ENCODE results near the gene EXD2. TPM values are rescaled to one million over a fixed set of nuclear protein-coding genes. Genes with fewer than 3 reads are reported as not detected.

The EXD2 gene
- total RNA-seq, 1 donor from 2014 or later = 25.2 TPM

DNA sequence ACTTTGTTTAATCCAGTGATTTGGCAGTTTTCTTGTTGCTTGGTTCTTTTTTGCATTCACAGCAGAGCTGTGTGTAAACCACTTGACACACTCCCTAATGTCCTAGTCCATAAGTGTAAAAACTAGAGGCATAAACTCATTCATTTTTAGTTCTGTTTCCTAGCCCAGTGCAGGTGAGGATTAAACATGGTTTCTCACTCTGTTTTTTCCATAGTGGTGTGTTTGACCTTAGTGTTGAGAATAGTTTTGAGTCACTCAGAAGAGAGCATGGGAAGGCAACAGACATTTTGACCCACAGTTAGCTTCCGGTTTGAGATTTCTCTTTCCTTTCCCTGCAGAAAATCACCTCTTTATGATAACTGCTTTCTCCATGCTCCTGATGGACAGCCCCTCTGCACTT lies 44.4 kb downstream of the EXD2 start:
- peaks cover 78% of the 10 kb centered on the region for H3K36me3 ChIP-seq
- TF ChIP-seq, protein P1, sequence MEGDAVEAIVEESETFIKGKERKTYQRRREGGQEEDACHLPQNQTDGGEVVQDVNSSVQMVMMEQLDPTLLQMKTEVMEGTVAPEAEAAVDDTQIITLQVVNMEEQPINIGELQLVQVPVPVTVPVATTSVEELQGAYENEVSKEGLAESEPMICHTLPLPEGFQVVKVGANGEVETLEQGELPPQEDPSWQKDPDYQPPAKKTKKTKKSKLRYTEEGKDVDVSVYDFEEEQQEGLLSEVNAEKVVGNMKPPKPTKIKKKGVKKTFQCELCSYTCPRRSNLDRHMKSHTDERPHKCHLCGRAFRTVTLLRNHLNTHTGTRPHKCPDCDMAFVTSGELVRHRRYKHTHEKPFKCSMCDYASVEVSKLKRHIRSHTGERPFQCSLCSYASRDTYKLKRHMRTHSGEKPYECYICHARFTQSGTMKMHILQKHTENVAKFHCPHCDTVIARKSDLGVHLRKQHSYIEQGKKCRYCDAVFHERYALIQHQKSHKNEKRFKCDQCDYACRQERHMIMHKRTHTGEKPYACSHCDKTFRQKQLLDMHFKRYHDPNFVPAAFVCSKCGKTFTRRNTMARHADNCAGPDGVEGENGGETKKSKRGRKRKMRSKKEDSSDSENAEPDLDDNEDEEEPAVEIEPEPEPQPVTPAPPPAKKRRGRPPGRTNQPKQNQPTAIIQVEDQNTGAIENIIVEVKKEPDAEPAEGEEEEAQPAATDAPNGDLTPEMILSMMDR (IDR thresholded peaks at IDR 0.05) = no peak
- DNase-seq (no peak), ATAC-seq (no peak)
- no peak overlapping the region for H3K4me3 ChIP-seq
- no peaks in the 10 kb centered on the region for H3K27me3 ChIP-seq
- no peak overlapping the region for H3K27ac ChIP-seq
- no peaks in the 10 kb centered on the region for H3K9me3 ChIP-seq
- intact Hi-C loops (cut with DNase I) = no loop called here
- no peaks in the 10 kb centered on the region for H3K4me1 ChIP-seq

DNA sequence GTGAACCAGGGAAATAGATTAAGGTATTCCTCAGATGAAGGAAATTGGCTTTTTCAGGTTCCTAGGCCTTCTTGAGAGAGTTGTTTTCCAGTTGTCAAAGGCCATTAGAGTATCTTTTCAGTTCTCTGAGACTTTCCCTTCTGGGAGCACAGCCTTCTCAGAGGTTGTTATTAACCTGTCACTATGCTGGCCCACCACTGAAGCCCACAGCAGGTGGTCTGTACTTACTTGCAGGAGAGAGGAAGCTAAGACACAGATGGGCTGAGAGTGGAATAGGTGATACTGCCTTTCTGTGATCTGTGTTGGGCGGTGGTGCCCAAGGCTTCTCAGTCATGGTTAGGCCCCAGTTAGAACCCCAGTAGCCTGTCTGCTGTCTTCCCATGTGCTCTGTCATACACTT lies 45.8 kb downstream of the EXD2 start:
- intact Hi-C loops (cut with DNase I) = no loop called here
- DNase-seq (no peak), ATAC-seq (no peak)
- TF ChIP-seq, protein P1 (IDR thresholded peaks at IDR 0.05) = no peak
- Histone ChIP-seq H3K4me3 (no peak overlapping the region), H3K27ac (no peak overlapping the region), H3K27me3 (no peaks in the 10 kb centered on the region), H3K4me1 (no peaks in the 10 kb centered on the region), H3K36me3 (peaks cover 74% of the 10 kb centered on the region), H3K9me3 (no peaks in the 10 kb centered on the region)

DNA sequence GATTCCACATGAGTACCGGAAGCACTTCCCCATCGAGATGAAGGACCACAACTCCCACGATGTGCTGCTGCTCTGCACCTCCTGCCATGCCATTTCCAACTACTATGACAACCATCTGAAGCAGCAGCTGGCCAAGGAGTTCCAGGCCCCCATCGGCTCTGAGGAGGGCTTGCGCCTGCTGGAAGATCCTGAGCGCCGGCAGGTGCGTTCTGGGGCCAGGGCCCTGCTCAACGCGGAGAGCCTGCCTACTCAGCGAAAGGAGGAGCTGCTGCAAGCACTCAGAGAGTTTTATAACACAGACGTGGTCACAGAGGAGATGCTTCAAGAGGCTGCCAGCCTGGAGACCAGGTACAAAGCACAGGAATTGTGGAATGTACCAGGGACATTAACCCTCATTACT lies 46.3 kb downstream of the EXD2 start:
- TF ChIP-seq, protein P1 (IDR thresholded peaks at IDR 0.05) = no peak
- no peaks in the 10 kb centered on the region for H3K27me3 ChIP-seq
- H3K4me3 ChIP-seq = no peak overlapping the region
- H3K27ac ChIP-seq = no peak overlapping the region
- DNase-seq = no peak
- H3K9me3 ChIP-seq = no peaks in the 10 kb centered on the region
- intact Hi-C loops (cut with DNase I) = no loop called here
- ATAC-seq = no peak
- no peaks in the 10 kb centered on the region for H3K4me1 ChIP-seq
- H3K36me3 ChIP-seq = peaks cover 70% of the 10 kb centered on the region

DNA sequence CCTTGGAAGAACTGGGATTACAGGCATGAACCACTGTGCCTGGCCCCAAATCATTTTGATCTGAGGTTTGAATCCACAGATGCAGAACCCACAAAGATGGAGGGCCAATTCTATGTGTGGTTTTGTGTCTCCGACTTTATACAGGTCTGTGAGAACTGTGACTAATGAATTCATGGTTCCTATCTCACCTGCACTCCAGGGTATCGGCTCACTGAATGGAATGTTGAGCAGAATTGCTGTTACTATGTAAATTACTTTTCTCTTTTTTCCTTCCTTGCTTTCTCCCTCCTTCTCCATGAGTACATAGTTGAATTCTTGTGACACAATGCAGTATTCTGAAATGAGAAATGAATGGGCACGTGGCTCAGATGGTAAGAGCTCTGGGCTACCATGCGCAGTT lies 47.6 kb downstream of the EXD2 start:
- no peak overlapping the region for H3K27ac ChIP-seq
- DNase-seq (no peak), ATAC-seq (no peak)
- no peaks in the 10 kb centered on the region for H3K9me3 ChIP-seq
- intact Hi-C loops (cut with DNase I) = no loop called here
- TF ChIP-seq, protein P1 (IDR thresholded peaks at IDR 0.05) = no peak
- no peaks in the 10 kb centered on the region for H3K4me1 ChIP-seq
- H3K36me3 ChIP-seq = peaks cover 69% of the 10 kb centered on the region
- H3K27me3 ChIP-seq = no peaks in the 10 kb centered on the region
- no peak overlapping the region for H3K4me3 ChIP-seq

DNA sequence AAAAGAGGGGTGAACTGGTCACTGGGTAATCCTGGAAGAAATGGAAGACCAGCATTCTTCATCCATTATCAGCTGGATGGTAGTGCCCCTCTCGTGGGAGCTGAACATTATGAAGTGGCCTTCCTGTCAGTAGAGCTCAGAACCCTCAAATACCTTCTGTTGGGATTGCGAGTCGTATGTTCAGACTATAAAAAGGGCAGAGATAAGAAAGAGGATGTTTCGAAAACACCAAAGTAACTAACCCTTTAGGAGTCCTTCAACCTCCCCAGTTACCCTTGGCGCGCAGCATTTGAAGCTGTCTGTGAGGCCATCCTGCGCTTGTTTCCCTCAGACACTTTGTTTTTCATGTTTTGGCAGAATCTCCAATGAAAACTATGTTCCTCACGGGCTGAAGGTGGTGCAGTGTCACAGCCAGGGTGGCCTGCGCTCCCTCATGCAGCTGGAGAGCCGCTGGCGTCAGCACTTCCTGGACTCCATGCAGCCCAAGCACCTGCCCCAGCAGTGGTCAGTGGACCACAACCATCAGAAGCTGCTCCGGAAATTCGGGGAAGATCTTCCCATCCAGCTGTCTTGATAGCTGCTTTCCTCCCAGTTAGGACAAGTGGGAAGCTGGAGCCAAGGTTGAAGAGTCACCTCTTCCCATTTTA lies 49.4 kb downstream of the EXD2 start:
- DNase-seq (no peak), ATAC-seq (no peak)
- intact Hi-C loops (cut with DNase I) = loop anchor here (5.0 to 10.0 kb wide), 2 partner anchors 114 to 222 kb away; no protein-coding TSS in a partner anchor
- Histone ChIP-seq H3K4me3 (no peak overlapping the region), H3K4me1 (no peaks in the 10 kb centered on the region), H3K27ac (no peak overlapping the region), H3K9me3 (no peaks in the 10 kb centered on the region), H3K36me3 (peaks cover 59% of the 10 kb centered on the region), H3K27me3 (no peaks in the 10 kb centered on the region)
- TF ChIP-seq, protein P1 (IDR thresholded peaks at IDR 0.05) = no peak

- Histone ChIP-seq H3K4me3 (no peak overlapping the region), H3K4me1 (no peaks in the 10 kb centered on the region), H3K36me3 (peaks cover 49% of the 10 kb centered on the region), H3K27me3 (no peaks in the 10 kb centered on the region), H3K27ac (no peak overlapping the region), H3K9me3 (no peaks in the 10 kb centered on the region)
- no peak for DNase-seq
- ATAC-seq = no peak
- TF ChIP-seq, protein P1 (IDR thresholded peaks at IDR 0.05) = no peak
- intact Hi-C loops (cut with DNase I) = loop anchor here (5.0 to 10.0 kb wide), 2 partner anchors 113 to 221 kb away; no protein-coding TSS in a partner anchor
These were observed 50.3 kb downstream of the EXD2 start for GRCh38 chr14:69241577-69241976.
